Loucy (cell line): ENCODE measurements around the gene CIROP.
A peak's percentile ranks its signal among the peaks of the same experiment; 100 is the strongest.

Experiments used
- H2AFZ ChIP-seq: fragments of 200-600 bp; sonication (generic); 2 replicates; pipeline ENCODE4 v1.6.0; 2016; ENCODE audit warnings: antibody characterized with exemption, mild to moderate bottlenecking, low read length, moderate library complexity
- H3F3A ChIP-seq: fragments of 200-600 bp; 2 replicates; pipeline ENCODE4 v1.6.0; 2016; ENCODE audit warnings: antibody characterized with exemption, low read depth, mild to moderate bottlenecking
- H3K27me3 ChIP-seq: fragments of 200-600 bp; sonication (generic); 2 replicates; pipeline ENCODE4 v1.6.1; 2014; ENCODE audit warnings: low read length, mild to moderate bottlenecking; ENCODE audit not compliant: insufficient read depth, poor library complexity, severe bottlenecking
- H3K36me3 ChIP-seq: fragments of 200-600 bp; sonication (generic); 2 replicates; pipeline ENCODE4 v1.6.1; 2016; ENCODE audit warnings: low read length; ENCODE audit not compliant: insufficient read depth
- H3K4me1 ChIP-seq: fragments of 200-600 bp; sonication (generic); 2 replicates; pipeline ENCODE4 v1.5.1; 2014; ENCODE audit warnings: low read length, mild to moderate bottlenecking; ENCODE audit not compliant: insufficient read depth, poor library complexity, severe bottlenecking
- H3K4me2 ChIP-seq: fragments of 200-600 bp; sonication (generic); 2 replicates; pipeline ENCODE4 v1.6.0; 2014; ENCODE audit warnings: antibody characterized with exemption, low read length, low read depth, mild to moderate bottlenecking; ENCODE audit not compliant: poor library complexity, severe bottlenecking
- H3K4me3 ChIP-seq: fragments of 200-600 bp; sonication (generic); 2 replicates; pipeline ENCODE4 v1.5.1; 2014; ENCODE audit warnings: low read length, mild to moderate bottlenecking, mixed read lengths; ENCODE audit not compliant: poor library complexity, severe bottlenecking
- H3K79me2 ChIP-seq: fragments of 200-600 bp; sonication (generic); 2 replicates; pipeline ENCODE4 v1.6.1; 2014; ENCODE audit warnings: low read length; ENCODE audit not compliant: insufficient read depth
- H3K9ac ChIP-seq: fragments of 200-600 bp; sonication (generic); 2 replicates; pipeline ENCODE4 v1.6.0; 2014; ENCODE audit warnings: mild to moderate bottlenecking, low read depth, low read length, moderate library complexity; ENCODE audit not compliant: poor library complexity, severe bottlenecking
- H3K9me2 ChIP-seq: fragments of 200-600 bp; sonication (generic); replicated peaks from 2 replicates; pipeline ENCODE4 v1.6.1; 2016; ENCODE audit warnings: low read depth, low read length, mixed read lengths
- H3K9me3 ChIP-seq: fragments of 200-600 bp; sonication (generic); 2 replicates; pipeline ENCODE4 v1.6.1; 2014; ENCODE audit warnings: mild to moderate bottlenecking, antibody characterized with exemption, low read length, low read depth; ENCODE audit not compliant: insufficient read depth
- H4K20me1 ChIP-seq: fragments of 200-600 bp; sonication (generic); 2 replicates; pipeline ENCODE4 v1.6.0; 2014; ENCODE audit warnings: antibody characterized with exemption, low read length, mild to moderate bottlenecking; ENCODE audit not compliant: insufficient read depth, poor library complexity, severe bottlenecking
- CTCF ChIP-seq: fragments of 200-600 bp; sonication (generic); conservative IDR thresholded peaks from 2 replicates; pipeline ENCODE4 v1.5.1; 2014; ENCODE audit warnings: mild to moderate bottlenecking, antibody characterized with exemption, low read length
- EZH2phosphoT487 ChIP-seq: fragments of 200-600 bp; IDR thresholded peaks from 2 replicates; pipeline ENCODE4 v1.6.1; 2018; ENCODE audit warnings: antibody characterized with exemption, mild to moderate bottlenecking, moderate library complexity, borderline replicate concordance

Gene CIROP

GRCh38 chr14:23095196-23096108 lies 9.3 kb downstream of the CIROP start, which contains the start of gene C14orf119:
TSS of gene C14orf119 (plus strand) at chr14:23095505. CDS start at chr14:23097659, 2,154 bp downstream.
- peaks cover 19% of the 10 kb centered on the region for H3K36me3 ChIP-seq
- H3K9me3 ChIP-seq = no peaks in the 10 kb centered on the region
- peaks cover 76% of the 10 kb centered on the region for H3K79me2 ChIP-seq

GRCh38 chr14:23094666-23095195 lies 10.1 kb downstream of the CIROP start, which contains the start of gene ACIN1:
TSS of gene ACIN1 (minus strand) at chr14:23095136. CDS start at chr14:23095112, 24 bp downstream.
- peak within 1 kb of the TSS; percentile 86 for H2AFZ ChIP-seq
- H3K4me3 ChIP-seq = peak within 1 kb of the TSS; percentile 87
- no peaks in the 10 kb centered on the region for H3K9me3 ChIP-seq
- H3K36me3 ChIP-seq = peaks cover 26% of the 10 kb centered on the region
- no peaks in the 10 kb centered on the region for H3K27me3 ChIP-seq
- H4K20me1 ChIP-seq = peaks cover 48% of the 10 kb centered on the region
- H3K9me2 ChIP-seq = no peaks in the 10 kb centered on the region
- H3K9ac ChIP-seq = peak within 1 kb of the TSS; percentile 90
- peaks cover 46% of the 10 kb centered on the region for H3K4me1 ChIP-seq
- peaks cover 84% of the 10 kb centered on the region for H3K79me2 ChIP-seq
- H3K4me2 ChIP-seq = peak within 1 kb of the TSS; percentile 86
- TF ChIP-seq EZH2phosphoT487 (no peak), CTCF (no peak; the same call in 1 of the 2 replicates)
- no peaks in the 10 kb centered on the region for H3F3A ChIP-seq

More at GRCh38 chr14:23095196-23096108, 9.3 kb downstream of the CIROP start, which contains the start of gene C14orf119:
- peak within 1 kb of the TSS; percentile 90 for H3K9ac ChIP-seq
- H3K4me2 ChIP-seq = peak within 1 kb of the TSS; percentile 86
- H3K4me3 ChIP-seq = peak within 1 kb of the TSS; percentile 87
- no peaks in the 10 kb centered on the region for H3K27me3 ChIP-seq
- no peaks in the 10 kb centered on the region for H3F3A ChIP-seq
- H3K9me2 ChIP-seq = no peaks in the 10 kb centered on the region
- peaks cover 45% of the 10 kb centered on the region for H4K20me1 ChIP-seq
- H2AFZ ChIP-seq = peak within 1 kb of the TSS; percentile 86
- H3K4me1 ChIP-seq = peaks cover 46% of the 10 kb centered on the region
- TF ChIP-seq EZH2phosphoT487 (no peak), CTCF (no peak)

- Histone ChIP-seq H3K27me3 (no peaks in the 10 kb centered on the region), H4K20me1 (peaks cover 48% of the 10 kb centered on the region), H2AFZ (peak overlapping the region; percentile 86; the same call in 1 of the 2 replicates), H3F3A (no peaks in the 10 kb centered on the region), H3K4me2 (peak overlapping the region; percentile 86), H3K9ac (peak overlapping the region; percentile 85), H3K9me2 (no peaks in the 10 kb centered on the region), H3K36me3 (peaks cover 32% of the 10 kb centered on the region), H3K79me2 (peaks cover 89% of the 10 kb centered on the region), H3K4me1 (peaks cover 40% of the 10 kb centered on the region), H3K9me3 (no peaks in the 10 kb centered on the region), H3K4me3 (peak overlapping the region; percentile 87)
- TF ChIP-seq CTCF (peak; percentile 53), EZH2phosphoT487 (no peak)
Measured at GRCh38 chr14:23093991-23094665, 10.7 kb downstream of the CIROP start.
